H1 (cell line): ENCODE measurements around the gene MTMR1. TPM values are rescaled to one million over a fixed set of nuclear protein-coding genes. Genes with fewer than 3 reads are reported as not detected.

ENCODE experiments used
- ASH2L ChIP-seq: fragments of 200-600, 300-600 bp; sonication (generic); IDR thresholded peaks from one replicate; pipeline ENCODE4 v1.7.1; 2017; ENCODE audit warnings: low read length
- CTBP2 ChIP-seq: IDR thresholded peaks from 2 replicates; pipeline ENCODE4 v1.7.0; 2011; ENCODE audit warnings: borderline replicate concordance, mild to moderate bottlenecking, moderate library complexity, mixed read lengths, low read length; ENCODE audit not compliant: insufficient read depth, insufficient read length
- SP1 ChIP-seq: IDR thresholded peaks from 2 replicates; pipeline ENCODE4 v1.6.1; 2011; ENCODE audit warnings: low read depth, low read length
- SRF ChIP-seq: IDR thresholded peaks from 2 replicates; pipeline ENCODE4 v1.6.1; 2011; ENCODE audit warnings: mild to moderate bottlenecking, low read depth, low read length, moderate library complexity
- polyA plus RNA-seq, 7 experiments: library from polyadenylated mRNA; depleted of rRNA in 3 of 7; stranded (reverse) in 5 of 7; unstranded in 2 of 7; fragments of >200 nt in 5 of 7; fragments of 200-250 nt in 2 of 7; gene quantifications; 1 replicate in 5 of 7; 2 replicates in 1 of 7; 4 replicates in 1 of 7; pipeline versions ENCODE4 v1.2.1 to v1.2.3, GENCODE V29; 2011 to 2013; ENCODE audit warnings: missing spikeins in 2 of 7, mixed read lengths in 2 of 7
- total RNA-seq: library from RNA; stranded (reverse); fragmentation: NEBNext Ultra II Directional; extraction: Animal tissue kit (Norgen Biotek cat#: 25700); gene quantifications from 2 replicates; pipeline ENCODE4 v1.2.1, GENCODE V29; 2021

MTMR1 gene
- total and polyA plus RNA-seq, 2 of the 8 experiments (the other 6 are each of a cell fraction or from before 2014, with no cell fraction given), result 15.1 to 23.8 TPM

DNA sequence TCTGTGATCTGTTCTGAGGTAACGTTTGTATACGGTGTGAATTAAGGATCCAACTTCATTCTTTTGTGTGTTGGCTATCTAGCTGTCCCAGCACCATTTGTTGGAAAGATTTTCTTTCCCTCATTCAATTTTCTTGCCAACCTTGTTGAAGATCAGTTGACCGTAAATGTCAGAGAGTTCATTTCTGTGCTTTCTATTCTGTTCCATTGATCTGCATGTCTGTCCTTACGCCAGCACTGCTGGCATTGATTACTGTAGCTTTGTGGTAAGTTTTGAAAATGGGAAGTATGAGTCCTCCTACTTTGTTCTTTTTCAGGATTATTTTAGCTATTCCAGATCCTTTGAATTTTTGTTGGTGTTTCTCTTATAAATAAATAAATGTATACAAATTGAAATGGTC lies 60.8 kb downstream of the MTMR1 start (continued):
- TF ChIP-seq SRF (no peak), CTBP2 (no peak), ASH2L (no peak), SP1 (no peak)
